Measurements from ENCODE around the gene GIPR. TPM values are rescaled to one million over a fixed set of nuclear protein-coding genes. Genes with fewer than 3 reads are reported as not detected.
"Not testable (repeated sequence)": the region's sequence is repeated elsewhere in the genome, so short reads cannot be mapped to it uniquely, and the experiment has no call there.

GIPR gene
- total RNA-seq, 3 donors from 2014 or later = 0.66 to 1.4 (median 1.0) TPM

- Mint-ChIP-seq H3K4me3 (no peak overlapping the region), H3K9me3 (no peaks in the 10 kb centered on the region), H3K4me1 (ENCODE audit: low read depth) (peaks cover 15% of the 10 kb centered on the region), H3K36me3 (ENCODE audit: insufficient read depth) (no peaks in the 10 kb centered on the region), H3K27me3 (ENCODE audit: low read depth) (peaks cover 4% of the 10 kb centered on the region)
- no peak for ATAC-seq
- no peak for DNase-seq
These were observed 4.2 kb upstream of the GIPR start for GRCh38 chr19:45663800-45664199.

DNA sequence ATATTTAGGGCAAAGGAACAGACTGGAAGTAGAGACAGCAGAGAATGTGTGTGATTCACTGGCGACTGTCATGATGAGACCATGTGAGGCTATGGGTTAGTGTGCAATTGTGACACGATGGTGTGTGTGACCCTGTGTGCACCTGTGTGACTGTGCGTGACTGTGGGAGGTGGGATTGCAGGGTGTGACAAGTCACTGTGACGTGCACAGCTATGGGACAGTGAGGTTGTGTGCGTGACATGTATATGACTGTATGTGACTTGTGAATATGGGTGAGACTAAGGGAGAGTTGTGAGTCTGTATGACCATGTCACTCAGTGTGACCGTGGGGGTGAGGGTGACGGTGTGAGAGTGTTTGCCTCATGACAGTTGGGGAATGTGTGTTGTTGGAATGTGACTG, 3.4 kb upstream of the GIPR start:
- Mint-ChIP-seq H3K4me3 (no peak overlapping the region), H3K27me3 (ENCODE audit: low read depth) (peaks cover 9% of the 10 kb centered on the region), H3K9me3 (no peaks in the 10 kb centered on the region), H3K36me3 (ENCODE audit: insufficient read depth) (no peaks in the 10 kb centered on the region), H3K4me1 (ENCODE audit: low read depth) (peaks cover 23% of the 10 kb centered on the region)
- DNase-seq (no peak), ATAC-seq (no peak)

GRCh38 chr19:45668342-45668871, 386 bp downstream of the GIPR start:
- Mint-ChIP-seq H3K4me3 (peak overlapping the region; percentile 80), H3K36me3 (ENCODE audit: insufficient read depth) (no peaks in the 10 kb centered on the region), H3K27me3 (ENCODE audit: low read depth) (peaks cover 21% of the 10 kb centered on the region), H3K4me1 (ENCODE audit: low read depth) (peaks cover 32% of the 10 kb centered on the region), H3K9me3 (no peaks in the 10 kb centered on the region)
- ATAC-seq (peak in 1 of 2 donors; percentile 4), DNase-seq (peak; percentile 50)

- DNase-seq = no peak
- H3K9me3 Mint-ChIP-seq = no peaks in the 10 kb centered on the region
- peak in 1 of 2 donors; percentile 8 for ATAC-seq
- peaks cover 32% of the 10 kb centered on the region for H3K4me1 Mint-ChIP-seq (ENCODE audit: low read depth)
- H3K27me3 Mint-ChIP-seq (ENCODE audit: low read depth) = peaks cover 18% of the 10 kb centered on the region
- H3K36me3 Mint-ChIP-seq (ENCODE audit: insufficient read depth) = no peaks in the 10 kb centered on the region
- peak overlapping the region; percentile 29 for H3K4me3 Mint-ChIP-seq
These were observed 2.8 kb downstream of the GIPR start for GRCh38 chr19:45670670-45671453.

GRCh38 chr19:45674946-45675345, 6.9 kb downstream of the GIPR start:
- H3K4me3 Mint-ChIP-seq = no peak overlapping the region
- peaks cover 13% of the 10 kb centered on the region for H3K27me3 Mint-ChIP-seq (ENCODE audit: low read depth)
- H3K9me3 Mint-ChIP-seq = no peaks in the 10 kb centered on the region
- peaks cover 21% of the 10 kb centered on the region for H3K4me1 Mint-ChIP-seq (ENCODE audit: low read depth)
- no peak for ATAC-seq
- no peaks in the 10 kb centered on the region for H3K36me3 Mint-ChIP-seq (ENCODE audit: insufficient read depth)
- no peak for DNase-seq

DNA sequence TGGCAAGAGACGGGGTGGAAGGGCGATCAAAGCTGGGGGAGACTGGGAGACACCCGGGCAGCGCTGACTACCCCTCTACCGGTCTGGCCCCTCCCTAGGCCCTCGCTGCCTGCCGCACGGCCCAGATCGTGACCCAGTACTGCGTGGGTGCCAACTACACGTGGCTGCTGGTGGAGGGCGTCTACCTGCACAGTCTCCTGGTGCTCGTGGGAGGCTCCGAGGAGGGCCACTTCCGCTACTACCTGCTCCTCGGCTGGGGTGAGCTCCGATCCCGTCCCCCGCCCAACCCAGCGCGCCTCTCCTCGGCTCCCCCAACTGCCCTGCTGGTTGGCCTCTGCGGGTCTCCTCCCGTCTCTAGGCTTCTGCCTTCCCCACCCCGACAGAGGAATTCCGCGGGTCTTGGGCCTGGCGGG, 8.8 kb downstream of the GIPR start:
- H3K4me3 Mint-ChIP-seq = peak overlapping the region; percentile 66
- peaks cover 1% of the 10 kb centered on the region for H3K27me3 Mint-ChIP-seq (ENCODE audit: low read depth)
- H3K36me3 Mint-ChIP-seq (ENCODE audit: insufficient read depth) = no peaks in the 10 kb centered on the region
- ATAC-seq (peak; percentile 41 to 46), DNase-seq (peak; percentile 74)
- peaks cover 17% of the 10 kb centered on the region for H3K4me1 Mint-ChIP-seq (ENCODE audit: low read depth)
- no peaks in the 10 kb centered on the region for H3K9me3 Mint-ChIP-seq

DNA sequence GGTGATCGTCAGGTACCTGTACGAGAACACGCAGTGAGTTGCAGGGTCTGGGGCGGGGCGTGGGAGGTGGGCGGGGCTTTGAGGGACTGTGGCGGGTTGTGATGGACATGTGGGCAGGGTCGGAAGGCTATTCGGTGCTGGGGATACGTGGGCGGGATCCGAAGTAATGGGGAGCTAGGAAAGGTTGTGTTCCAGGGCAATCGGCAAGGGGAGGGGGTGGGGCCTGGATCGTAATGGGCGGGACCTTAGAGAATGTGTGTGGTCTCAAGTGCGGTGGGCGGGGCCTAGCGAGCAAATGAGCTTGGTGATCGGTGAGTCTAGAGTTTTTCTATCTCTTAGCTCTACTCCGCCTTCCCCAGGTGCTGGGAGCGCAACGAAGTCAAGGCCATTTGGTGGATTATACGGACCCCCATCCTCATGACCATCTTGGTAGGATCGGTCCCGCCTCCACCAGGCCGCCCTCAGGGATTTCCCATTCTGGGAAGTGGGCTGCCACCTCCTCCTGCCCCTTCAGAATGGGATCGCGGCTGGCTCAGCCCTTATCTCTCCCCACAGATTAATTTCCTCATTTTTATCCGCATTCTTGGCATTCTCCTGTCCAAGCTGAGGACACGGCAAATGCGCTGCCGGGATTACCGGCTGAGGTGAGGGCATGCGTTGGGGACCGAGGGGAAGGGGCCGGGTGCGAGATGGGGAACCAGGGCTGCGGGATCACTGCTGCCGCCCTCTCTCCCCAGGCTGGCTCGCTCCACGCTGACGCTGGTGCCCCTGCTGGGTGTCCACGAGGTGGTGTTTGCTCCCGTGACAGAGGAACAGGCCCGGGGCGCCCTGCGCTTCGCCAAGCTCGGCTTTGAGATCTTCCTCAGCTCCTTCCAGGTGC, 9.6 kb downstream of the GIPR start:
- Mint-ChIP-seq H3K36me3 (ENCODE audit: insufficient read depth) (no peaks in the 10 kb centered on the region), H3K9me3 (no peaks in the 10 kb centered on the region), H3K27me3 (ENCODE audit: low read depth) (peaks cover 1% of the 10 kb centered on the region), H3K4me1 (ENCODE audit: low read depth) (peaks cover 19% of the 10 kb centered on the region), H3K4me3 (peak overlapping the region; percentile 80)
- DNase-seq (peak; percentile 81), ATAC-seq (peak; percentile 63 to 70)

DNA sequence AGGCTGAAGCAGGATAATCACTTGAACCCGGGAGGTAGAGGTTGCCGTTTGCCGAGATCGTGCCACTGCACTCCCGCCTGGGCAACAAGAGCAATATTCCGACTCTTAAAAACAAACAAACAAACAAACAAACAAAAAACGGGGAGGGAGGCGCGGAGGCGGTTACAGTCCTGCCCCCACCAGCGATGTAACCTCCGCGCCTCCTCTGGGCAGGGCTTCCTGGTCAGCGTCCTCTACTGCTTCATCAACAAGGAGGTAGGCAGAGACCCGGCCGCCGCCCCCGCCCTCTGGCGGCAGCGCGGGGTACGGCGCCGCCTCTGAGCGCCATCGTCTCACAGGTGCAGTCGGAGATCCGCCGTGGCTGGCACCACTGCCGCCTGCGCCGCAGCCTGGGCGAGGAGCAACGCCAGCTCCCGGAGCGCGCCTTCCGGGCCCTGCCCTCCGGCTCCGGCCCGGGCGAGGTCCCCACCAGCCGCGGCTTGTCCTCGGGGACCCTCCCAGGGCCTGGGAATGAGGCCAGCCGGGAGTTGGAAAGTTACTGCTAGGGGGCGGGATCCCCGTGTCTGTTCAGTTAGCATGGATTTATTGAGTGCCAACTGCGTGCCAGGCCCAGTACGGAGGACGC, 13.5 kb downstream of the GIPR start:
- no peaks in the 10 kb centered on the region for H3K9me3 Mint-ChIP-seq
- H3K4me1 Mint-ChIP-seq (ENCODE audit: low read depth) = peaks cover 17% of the 10 kb centered on the region
- no peaks in the 10 kb centered on the region for H3K27me3 Mint-ChIP-seq (ENCODE audit: low read depth)
- ATAC-seq = peak; percentile 88 to 91
- DNase-seq = peak; percentile 80
- peak overlapping the region; percentile 68 for H3K4me3 Mint-ChIP-seq
- peaks cover 11% of the 10 kb centered on the region for H3K36me3 Mint-ChIP-seq (ENCODE audit: insufficient read depth)

DNA sequence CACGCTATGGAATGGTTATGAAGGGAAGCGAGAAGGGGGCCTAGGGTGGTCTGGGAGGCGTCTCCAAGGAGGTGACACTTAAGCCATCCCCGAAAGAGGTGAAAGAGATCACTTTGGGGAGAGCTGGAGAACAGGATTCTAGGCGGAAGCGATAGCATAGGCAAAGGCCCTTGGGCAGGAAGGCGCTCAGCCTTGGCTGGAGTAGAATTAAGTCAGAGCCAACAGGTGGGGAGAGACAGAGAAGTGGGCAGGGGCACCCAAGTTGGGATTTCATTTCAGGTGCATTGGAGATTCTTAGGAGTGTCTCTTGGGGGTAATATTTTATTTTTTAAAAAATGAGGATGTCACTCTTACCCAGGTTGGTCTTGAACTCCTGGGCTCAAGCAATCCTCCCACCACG, 14.1 kb downstream of the GIPR start:
- DNase-seq (no peak), ATAC-seq (no peak)
- Mint-ChIP-seq H3K36me3 (ENCODE audit: insufficient read depth) (peaks cover 14% of the 10 kb centered on the region), H3K4me3 (peak overlapping the region; percentile 29), H3K4me1 (ENCODE audit: low read depth) (peaks cover 15% of the 10 kb centered on the region), H3K9me3 (no peaks in the 10 kb centered on the region), H3K27me3 (ENCODE audit: low read depth) (no peaks in the 10 kb centered on the region)

- Mint-ChIP-seq H3K9me3 (no peaks in the 10 kb centered on the region), H3K36me3 (ENCODE audit: insufficient read depth) (peaks cover 17% of the 10 kb centered on the region), H3K4me3 (no peak overlapping the region), H3K4me1 (ENCODE audit: low read depth) (peaks cover 8% of the 10 kb centered on the region), H3K27me3 (ENCODE audit: low read depth) (no peaks in the 10 kb centered on the region)
- no peak for DNase-seq
- ATAC-seq = no peak
These were observed 14.9 kb downstream of the GIPR start for GRCh38 chr19:45682908-45683307.

DNA sequence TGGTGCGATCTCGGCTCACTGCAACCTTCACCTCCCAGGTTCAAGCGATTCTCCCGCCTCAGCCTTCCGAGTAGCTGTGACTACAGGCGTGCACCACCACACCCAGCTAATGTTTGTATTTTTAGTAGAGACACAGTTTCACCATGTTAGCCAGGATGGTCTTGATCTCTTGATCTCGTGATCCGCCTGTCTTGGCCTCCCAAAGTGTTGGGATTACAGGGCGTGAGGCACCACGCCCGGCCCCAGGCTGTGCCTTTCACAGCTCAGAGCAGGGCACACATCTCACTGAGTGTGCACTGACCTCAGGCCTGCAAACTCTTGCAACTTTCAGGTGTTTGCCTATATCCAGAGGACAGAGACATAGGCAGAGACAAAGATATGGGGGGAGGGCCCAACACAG, 17.0 kb downstream of the GIPR start:
- Mint-ChIP-seq H3K36me3 (ENCODE audit: insufficient read depth) (peaks cover 26% of the 10 kb centered on the region), H3K4me1 (ENCODE audit: low read depth) (peaks cover 11% of the 10 kb centered on the region)
- DNase-seq; H3K9me3 Mint-ChIP-seq; H3K4me3 Mint-ChIP-seq; ATAC-seq; H3K27me3 Mint-ChIP-seq (ENCODE audit: low read depth): not testable (repeated sequence)

DNA sequence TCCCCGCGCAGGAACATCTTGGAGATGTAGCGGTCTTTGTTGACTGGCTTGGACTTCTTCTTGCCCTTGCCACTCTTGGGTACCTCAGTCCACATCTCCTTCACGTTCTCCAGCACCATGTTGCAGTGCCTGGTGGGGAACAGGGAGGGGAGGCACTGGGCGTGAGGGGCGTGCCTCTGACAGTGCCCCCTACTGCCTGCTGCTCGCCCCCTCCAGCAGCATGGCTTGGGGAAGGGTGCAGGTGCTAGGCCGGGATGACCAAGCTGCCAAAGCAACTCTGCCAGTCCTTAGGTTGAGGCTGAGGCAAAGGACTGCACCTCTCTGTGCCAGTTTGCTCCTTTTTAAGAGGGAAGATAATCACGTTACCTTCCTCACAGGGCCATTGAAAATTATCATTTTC, 19.6 kb downstream of the GIPR start:
- ATAC-seq = no peak
- Mint-ChIP-seq H3K4me3 (no peak overlapping the region), H3K27me3 (ENCODE audit: low read depth) (no peaks in the 10 kb centered on the region), H3K4me1 (ENCODE audit: low read depth) (peaks cover 18% of the 10 kb centered on the region), H3K36me3 (ENCODE audit: insufficient read depth) (peaks cover 28% of the 10 kb centered on the region), H3K9me3 (no peaks in the 10 kb centered on the region)
- no peak for DNase-seq

DNA sequence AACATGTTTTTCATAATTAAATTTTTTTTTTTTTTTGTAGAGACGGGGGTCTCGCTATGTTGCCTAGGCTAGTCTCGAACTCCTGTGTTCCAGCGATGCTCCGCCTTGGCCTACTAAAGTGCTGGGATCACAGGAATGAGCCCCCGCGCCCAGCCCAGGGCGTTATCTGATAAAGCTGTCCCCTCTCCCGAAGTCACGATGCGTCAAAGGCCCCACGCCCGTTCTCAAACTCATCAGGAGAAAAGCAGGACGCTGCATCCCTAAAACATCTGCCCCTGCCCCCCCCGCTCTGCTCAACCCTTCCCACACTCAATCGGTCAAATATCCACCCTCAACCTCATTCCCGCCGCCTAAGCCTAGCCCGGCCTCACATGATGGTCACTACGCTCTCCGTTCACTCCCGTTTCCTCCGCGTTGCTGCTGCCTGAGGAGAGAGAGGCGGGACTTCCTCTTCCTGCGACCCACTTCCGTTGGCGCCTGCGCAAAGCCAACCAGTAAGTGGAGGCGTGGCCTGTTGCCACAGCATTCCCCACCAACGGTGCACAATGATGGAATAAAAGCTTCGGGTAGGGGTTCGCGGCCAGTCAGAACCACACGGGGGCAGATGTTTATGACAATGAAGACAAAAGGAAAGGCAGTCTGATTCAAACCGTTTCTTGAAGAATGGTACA, 23.6 kb downstream of the GIPR start, which contains the start of gene SNRPD2:
TSS of gene SNRPD2 (minus strand) at position 438 of the 671 bp plus-strand sequence. CDS start at position 373, 65 bp downstream.
- Mint-ChIP-seq H3K9me3 (no peaks in the 10 kb centered on the region), H3K4me1 (ENCODE audit: low read depth) (peaks cover 24% of the 10 kb centered on the region), H3K27me3 (ENCODE audit: low read depth) (no peaks in the 10 kb centered on the region), H3K36me3 (ENCODE audit: insufficient read depth) (peaks cover 27% of the 10 kb centered on the region), H3K4me3 (peak within 1 kb of the TSS; percentile 94)
- ATAC-seq = peak; percentile 53 to 61
- DNase-seq = peak; percentile 87

Data from activated T-cell treated with anti-CD3 and anti-CD28 coated beads, Interleukin-2, amount 50 U/mL, for 4 hours (primary cell).